Measurements from ENCODE around the gene C3orf33. TPM values are rescaled to one million over a fixed set of nuclear protein-coding genes. Genes with fewer than 3 reads are reported as not detected.

C3orf33 gene
- total and polyA plus RNA-seq, 2 experiments from 2014 or later = 3.5 to 4.7 TPM

DNA sequence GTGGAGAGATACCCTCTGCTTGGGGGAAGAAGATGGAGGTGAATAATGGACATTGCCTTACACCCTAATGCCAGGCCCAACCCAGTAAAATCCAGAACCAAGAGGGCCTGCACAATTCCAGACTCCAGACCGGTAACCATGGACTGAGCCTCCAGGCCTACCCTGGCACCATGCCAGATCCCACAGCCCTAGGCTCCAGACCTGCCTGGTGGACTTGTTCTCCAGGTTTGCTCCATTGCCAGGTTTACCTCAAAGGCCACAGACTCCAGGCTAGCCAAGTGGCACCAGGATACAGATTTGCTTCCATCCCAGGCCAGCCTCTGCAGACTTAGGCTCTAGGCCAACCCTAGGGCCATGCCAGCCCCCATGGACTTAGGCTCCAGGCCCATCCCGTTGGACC is 75.2 kb downstream of the C3orf33 start:
- H3K4me2 ChIP-seq = no peak overlapping the region
- H3K36me3 ChIP-seq (ENCODE audit: insufficient read depth) = no peaks in the 10 kb centered on the region
- no peaks in the 10 kb centered on the region for H3K9me2 ChIP-seq (ENCODE audit: insufficient read depth)
- Mint-ChIP-seq H3K27me3 (ENCODE audit: insufficient read depth, low read depth, poor library complexity) (peaks cover 3% of the 10 kb centered on the region), H3K27ac (no peak overlapping the region), H3K4me3 (no peak overlapping the region), H3K4me1 (peaks cover 14% of the 10 kb centered on the region), H3K9me3 (no peaks in the 10 kb centered on the region), H3K36me3 (ENCODE audit: low read depth) (peaks cover 23% of the 10 kb centered on the region)
- peaks cover 13% of the 10 kb centered on the region for H3K4me1 ChIP-seq (ENCODE audit: insufficient read depth)
- H3K27me3 ChIP-seq (ENCODE audit: insufficient read depth) = no peaks in the 10 kb centered on the region
- ATAC-seq = no peak
- H3F3A ChIP-seq (replicated peaks; ENCODE audit: low read depth) = no peaks in the 10 kb centered on the region
- no peak overlapping the region for H2AFZ ChIP-seq
- no peak overlapping the region for H3K27ac ChIP-seq (ENCODE audit: low read depth)
- no peaks in the 10 kb centered on the region for H4K20me1 ChIP-seq (replicated peaks; ENCODE audit: insufficient read depth)
- H3K79me2 ChIP-seq (replicated peaks; ENCODE audit: insufficient read depth) = peaks cover 63% of the 10 kb centered on the region
- DNase-seq (ENCODE audit: low spot score) = no peak
- TF ChIP-seq EZH2 (IDR thresholded peaks at IDR 0.05; ENCODE audit: low read depth, unreplicated experiment) = no peak
- no peak for TF ChIP-seq JUNB (IDR thresholded peaks at IDR 0.05; ENCODE audit: unreplicated experiment)
- TF ChIP-seq CREB1 (CRISPR knock-in tag; IDR thresholded peaks at IDR 0.05; ENCODE audit: low read depth) = no peak
- TF ChIP-seq, protein P1, sequence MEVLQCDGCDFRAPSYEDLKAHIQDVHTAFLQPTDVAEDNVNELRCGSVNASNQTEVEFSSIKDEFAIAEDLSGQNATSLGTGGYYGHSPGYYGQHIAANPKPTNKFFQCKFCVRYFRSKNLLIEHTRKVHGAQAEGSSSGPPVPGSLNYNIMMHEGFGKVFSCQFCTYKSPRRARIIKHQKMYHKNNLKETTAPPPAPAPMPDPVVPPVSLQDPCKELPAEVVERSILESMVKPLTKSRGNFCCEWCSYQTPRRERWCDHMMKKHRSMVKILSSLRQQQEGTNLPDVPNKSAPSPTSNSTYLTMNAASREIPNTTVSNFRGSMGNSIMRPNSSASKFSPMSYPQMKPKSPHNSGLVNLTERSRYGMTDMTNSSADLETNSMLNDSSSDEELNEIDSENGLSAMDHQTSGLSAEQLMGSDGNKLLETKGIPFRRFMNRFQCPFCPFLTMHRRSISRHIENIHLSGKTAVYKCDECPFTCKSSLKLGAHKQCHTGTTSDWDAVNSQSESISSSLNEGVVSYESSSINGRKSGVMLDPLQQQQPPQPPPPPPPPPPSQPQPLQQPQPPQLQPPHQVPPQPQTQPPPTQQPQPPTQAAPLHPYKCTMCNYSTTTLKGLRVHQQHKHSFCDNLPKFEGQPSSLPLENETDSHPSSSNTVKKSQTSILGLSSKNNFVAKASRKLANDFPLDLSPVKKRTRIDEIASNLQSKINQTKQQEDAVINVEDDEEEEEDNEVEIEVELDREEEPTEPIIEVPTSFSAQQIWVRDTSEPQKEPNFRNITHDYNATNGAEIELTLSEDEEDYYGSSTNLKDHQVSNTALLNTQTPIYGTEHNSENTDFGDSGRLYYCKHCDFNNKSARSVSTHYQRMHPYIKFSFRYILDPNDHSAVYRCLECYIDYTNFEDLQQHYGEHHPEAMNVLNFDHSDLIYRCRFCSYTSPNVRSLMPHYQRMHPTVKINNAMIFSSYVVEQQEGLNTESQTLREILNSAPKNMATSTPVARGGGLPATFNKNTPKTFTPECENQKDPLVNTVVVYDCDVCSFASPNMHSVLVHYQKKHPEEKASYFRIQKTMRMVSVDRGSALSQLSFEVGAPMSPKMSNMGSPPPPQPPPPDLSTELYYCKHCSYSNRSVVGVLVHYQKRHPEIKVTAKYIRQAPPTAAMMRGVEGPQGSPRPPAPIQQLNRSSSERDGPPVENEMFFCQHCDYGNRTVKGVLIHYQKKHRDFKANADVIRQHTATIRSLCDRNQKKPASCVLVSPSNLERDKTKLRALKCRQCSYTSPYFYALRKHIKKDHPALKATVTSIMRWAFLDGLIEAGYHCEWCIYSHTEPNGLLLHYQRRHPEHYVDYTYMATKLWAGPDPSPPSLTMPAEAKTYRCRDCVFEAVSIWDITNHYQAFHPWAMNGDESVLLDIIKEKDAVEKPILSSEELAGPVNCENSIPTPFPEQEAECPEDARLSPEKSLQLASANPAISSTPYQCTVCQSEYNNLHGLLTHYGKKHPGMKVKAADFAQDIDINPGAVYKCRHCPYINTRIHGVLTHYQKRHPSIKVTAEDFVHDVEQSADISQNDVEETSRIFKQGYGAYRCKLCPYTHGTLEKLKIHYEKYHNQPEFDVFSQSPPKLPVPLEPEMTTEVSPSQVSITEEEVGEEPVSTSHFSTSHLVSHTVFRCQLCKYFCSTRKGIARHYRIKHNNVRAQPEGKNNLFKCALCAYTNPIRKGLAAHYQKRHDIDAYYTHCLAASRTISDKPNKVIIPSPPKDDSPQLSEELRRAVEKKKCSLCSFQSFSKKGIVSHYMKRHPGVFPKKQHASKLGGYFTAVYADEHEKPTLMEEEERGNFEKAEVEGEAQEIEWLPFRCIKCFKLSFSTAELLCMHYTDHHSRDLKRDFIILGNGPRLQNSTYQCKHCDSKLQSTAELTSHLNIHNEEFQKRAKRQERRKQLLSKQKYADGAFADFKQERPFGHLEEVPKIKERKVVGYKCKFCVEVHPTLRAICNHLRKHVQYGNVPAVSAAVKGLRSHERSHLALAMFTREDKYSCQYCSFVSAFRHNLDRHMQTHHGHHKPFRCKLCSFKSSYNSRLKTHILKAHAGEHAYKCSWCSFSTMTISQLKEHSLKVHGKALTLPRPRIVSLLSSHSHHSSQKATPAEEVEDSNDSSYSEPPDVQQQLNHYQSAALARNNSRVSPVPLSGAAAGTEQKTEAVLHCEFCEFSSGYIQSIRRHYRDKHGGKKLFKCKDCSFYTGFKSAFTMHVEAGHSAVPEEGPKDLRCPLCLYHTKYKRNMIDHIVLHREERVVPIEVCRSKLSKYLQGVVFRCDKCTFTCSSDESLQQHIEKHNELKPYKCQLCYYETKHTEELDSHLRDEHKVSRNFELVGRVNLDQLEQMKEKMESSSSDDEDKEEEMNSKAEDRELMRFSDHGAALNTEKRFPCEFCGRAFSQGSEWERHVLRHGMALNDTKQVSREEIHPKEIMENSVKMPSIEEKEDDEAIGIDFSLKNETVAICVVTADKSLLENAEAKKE (CRISPR knock-in tag; IDR thresholded peaks at IDR 0.05) = no peak
- TF ChIP-seq, protein P2, sequence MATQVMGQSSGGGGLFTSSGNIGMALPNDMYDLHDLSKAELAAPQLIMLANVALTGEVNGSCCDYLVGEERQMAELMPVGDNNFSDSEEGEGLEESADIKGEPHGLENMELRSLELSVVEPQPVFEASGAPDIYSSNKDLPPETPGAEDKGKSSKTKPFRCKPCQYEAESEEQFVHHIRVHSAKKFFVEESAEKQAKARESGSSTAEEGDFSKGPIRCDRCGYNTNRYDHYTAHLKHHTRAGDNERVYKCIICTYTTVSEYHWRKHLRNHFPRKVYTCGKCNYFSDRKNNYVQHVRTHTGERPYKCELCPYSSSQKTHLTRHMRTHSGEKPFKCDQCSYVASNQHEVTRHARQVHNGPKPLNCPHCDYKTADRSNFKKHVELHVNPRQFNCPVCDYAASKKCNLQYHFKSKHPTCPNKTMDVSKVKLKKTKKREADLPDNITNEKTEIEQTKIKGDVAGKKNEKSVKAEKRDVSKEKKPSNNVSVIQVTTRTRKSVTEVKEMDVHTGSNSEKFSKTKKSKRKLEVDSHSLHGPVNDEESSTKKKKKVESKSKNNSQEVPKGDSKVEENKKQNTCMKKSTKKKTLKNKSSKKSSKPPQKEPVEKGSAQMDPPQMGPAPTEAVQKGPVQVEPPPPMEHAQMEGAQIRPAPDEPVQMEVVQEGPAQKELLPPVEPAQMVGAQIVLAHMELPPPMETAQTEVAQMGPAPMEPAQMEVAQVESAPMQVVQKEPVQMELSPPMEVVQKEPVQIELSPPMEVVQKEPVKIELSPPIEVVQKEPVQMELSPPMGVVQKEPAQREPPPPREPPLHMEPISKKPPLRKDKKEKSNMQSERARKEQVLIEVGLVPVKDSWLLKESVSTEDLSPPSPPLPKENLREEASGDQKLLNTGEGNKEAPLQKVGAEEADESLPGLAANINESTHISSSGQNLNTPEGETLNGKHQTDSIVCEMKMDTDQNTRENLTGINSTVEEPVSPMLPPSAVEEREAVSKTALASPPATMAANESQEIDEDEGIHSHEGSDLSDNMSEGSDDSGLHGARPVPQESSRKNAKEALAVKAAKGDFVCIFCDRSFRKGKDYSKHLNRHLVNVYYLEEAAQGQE (IDR thresholded peaks at IDR 0.05; ENCODE audit: unreplicated experiment) = no peak
- TF ChIP-seq, protein P3, sequence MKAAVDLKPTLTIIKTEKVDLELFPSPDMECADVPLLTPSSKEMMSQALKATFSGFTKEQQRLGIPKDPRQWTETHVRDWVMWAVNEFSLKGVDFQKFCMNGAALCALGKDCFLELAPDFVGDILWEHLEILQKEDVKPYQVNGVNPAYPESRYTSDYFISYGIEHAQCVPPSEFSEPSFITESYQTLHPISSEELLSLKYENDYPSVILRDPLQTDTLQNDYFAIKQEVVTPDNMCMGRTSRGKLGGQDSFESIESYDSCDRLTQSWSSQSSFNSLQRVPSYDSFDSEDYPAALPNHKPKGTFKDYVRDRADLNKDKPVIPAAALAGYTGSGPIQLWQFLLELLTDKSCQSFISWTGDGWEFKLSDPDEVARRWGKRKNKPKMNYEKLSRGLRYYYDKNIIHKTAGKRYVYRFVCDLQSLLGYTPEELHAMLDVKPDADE (IDR thresholded peaks at IDR 0.05) = no peak
- no peak for TF ChIP-seq STAT1 (IDR thresholded peaks at IDR 0.05; ENCODE audit: unreplicated experiment)
- TF ChIP-seq, protein P4, sequence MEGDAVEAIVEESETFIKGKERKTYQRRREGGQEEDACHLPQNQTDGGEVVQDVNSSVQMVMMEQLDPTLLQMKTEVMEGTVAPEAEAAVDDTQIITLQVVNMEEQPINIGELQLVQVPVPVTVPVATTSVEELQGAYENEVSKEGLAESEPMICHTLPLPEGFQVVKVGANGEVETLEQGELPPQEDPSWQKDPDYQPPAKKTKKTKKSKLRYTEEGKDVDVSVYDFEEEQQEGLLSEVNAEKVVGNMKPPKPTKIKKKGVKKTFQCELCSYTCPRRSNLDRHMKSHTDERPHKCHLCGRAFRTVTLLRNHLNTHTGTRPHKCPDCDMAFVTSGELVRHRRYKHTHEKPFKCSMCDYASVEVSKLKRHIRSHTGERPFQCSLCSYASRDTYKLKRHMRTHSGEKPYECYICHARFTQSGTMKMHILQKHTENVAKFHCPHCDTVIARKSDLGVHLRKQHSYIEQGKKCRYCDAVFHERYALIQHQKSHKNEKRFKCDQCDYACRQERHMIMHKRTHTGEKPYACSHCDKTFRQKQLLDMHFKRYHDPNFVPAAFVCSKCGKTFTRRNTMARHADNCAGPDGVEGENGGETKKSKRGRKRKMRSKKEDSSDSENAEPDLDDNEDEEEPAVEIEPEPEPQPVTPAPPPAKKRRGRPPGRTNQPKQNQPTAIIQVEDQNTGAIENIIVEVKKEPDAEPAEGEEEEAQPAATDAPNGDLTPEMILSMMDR (conservative IDR thresholded peaks at IDR 0.05; ENCODE audit: low read depth in 2 of 2) = no peak
- TF ChIP-seq NANOG (IDR thresholded peaks at IDR 0.05; ENCODE audit: borderline replicate concordance) = no peak
- TF ChIP-seq EZH2phosphoT487 (IDR thresholded peaks at IDR 0.05; ENCODE audit: unreplicated experiment) = no peak
- no peak for TF ChIP-seq POLR2AphosphoS5 (IDR thresholded peaks at IDR 0.05; ENCODE audit: low read depth)
- no peak for TF ChIP-seq ZNF331 (CRISPR knock-in tag; IDR thresholded peaks at IDR 0.05; ENCODE audit: low read depth)
- TF ChIP-seq ZNF114 (CRISPR knock-in tag; IDR thresholded peaks at IDR 0.05) = no peak
- no peak overlapping the region for H3K4me3 ChIP-seq

Data from GM23338 (cell line).